HG03064 (cell line): ENCODE measurements around the gene ZNF709.
A peak's percentile ranks its signal among the peaks of the same experiment; 100 is the strongest.
"Not testable (repeated sequence)": the region's sequence is repeated elsewhere in the genome, so short reads cannot be mapped to it uniquely, and the experiment has no call there.

Experiments
- ATAC-seq: cut with Tn5 transposase; IDR thresholded peaks from one replicate; pipeline ENCODE4 v1.9.1; 2021; ENCODE audit warnings: low read depth; ENCODE audit not compliant: unreplicated experiment

Gene ZNF709

DNA sequence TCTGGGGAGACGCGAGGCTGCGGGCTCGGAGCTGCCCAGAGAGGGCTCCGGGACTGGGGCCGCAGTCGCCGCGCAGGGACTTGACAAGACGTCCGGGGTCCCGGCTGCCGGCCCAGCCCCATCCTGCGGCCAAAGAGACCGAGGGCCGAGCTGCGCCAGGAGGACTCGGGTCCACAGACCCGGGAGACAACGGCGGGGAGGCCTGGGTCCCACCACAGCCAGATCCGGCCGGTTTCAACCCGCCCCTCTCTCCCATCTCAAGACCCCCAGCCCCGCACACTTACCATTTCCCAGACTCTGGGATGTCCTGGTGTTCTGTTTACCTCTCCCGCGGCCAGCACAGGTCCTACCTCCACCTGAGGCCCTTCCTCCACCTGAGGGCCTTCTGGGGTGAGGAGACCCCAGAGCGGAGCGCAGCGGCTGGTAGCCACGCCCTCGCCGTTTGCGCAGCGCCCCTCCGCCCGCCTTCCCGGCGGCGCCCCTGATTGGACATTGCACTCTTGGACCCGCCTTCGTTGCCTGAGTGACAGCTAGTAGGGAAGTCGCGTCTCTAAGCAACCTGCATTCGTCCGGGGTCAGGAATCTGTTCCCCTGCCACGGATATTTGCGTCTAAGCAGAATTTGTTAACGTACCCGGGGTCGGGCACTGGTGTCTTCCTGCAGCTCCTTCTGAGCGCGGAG, at the start of gene ZNF709:
ZNF709 (minus strand) TSS at position 446 of the 681 bp plus-strand sequence; CDS start at position 287, 159 bp downstream.
- peak; percentile 76 for ATAC-seq

GRCh38 chr19:12527034-12527836, 42.6 kb upstream of the ZNF709 start:
- no peak for ATAC-seq

DNA sequence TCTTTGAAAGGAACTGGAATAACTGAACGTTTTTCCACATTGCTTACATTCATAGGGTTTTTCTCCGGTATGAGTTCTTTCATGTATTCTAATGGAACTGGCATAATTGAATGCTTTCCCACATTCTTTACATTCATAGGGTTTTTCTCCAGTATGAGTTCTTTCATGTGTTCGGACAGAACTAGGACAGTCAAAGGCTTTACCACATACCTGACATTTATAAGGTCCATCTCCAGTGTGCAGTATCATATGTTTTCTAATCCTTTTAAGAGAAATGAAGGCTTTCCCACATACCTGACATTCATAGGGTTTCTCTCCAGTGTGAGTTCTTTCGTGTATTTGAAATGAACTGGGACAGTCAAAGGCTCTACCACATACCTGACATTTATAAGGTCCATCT, 41.9 kb upstream of the ZNF709 start:
- no peak for ATAC-seq

DNA sequence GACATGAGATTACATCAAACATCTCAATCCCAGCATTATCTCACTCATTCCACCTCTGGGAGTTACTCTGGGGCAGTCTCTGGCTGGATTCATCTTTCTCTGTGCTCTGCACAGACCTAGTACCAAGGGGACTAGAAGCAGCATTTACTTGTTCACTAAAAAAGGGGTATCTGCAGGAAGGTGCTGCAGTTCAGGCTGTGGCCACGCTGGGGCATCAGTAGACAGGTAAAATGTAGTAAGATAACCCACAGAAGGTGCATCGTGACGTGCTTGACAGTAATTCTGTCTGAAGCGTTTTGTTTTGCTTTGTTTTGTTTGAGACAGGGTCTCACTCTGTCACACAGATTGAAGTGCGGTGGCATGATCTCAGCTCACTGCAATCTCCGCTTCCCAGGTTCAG, 37.4 kb upstream of the ZNF709 start:
- no peak for ATAC-seq

DNA sequence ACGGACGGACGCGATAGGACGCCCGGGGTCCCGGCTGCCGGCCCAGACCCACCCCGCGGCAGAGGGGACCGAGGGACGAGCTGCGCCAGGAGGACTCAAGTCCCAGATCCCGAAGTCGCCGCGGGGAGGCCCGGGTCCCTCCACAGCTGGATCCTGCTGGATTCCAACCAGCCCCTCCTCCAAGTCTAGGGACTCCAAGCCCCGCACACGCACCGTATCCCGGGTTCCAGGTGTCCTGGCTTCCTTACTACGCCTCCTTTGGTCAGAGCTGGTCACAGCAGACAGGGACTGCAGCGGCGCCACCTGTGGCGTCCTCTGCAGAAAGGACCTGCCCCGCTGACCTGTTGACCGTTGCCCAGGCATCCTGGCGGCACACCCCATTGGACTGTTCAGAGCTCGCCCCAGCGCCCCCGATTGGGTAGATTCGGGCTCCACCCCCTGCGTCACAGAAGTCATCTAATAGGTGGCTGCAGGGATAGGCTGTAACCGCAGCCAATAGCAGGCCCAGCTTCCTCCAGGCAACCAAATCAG, 29.0 kb upstream of the ZNF709 start:
- ATAC-seq = no peak

DNA sequence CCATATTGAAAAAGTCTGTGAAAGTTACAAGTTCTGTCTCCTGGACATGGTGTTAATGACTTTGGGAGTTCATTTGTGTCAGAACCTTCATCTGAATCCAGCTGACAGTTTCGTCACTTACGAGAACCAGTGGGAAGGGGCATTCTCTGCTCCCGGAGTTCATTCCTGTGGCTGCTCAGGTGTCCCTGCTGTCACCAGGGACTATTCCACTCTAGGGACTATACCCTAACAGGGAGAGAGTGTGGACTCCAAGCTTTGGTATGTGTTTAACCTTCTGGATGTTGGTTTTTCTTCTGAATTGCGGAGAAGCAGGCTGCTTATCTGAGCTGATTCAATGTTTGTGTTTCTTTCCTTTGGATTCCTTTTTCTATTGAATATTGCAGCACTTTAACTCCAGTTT, 12.4 kb upstream of the ZNF709 start:
- ATAC-seq = no peak

DNA sequence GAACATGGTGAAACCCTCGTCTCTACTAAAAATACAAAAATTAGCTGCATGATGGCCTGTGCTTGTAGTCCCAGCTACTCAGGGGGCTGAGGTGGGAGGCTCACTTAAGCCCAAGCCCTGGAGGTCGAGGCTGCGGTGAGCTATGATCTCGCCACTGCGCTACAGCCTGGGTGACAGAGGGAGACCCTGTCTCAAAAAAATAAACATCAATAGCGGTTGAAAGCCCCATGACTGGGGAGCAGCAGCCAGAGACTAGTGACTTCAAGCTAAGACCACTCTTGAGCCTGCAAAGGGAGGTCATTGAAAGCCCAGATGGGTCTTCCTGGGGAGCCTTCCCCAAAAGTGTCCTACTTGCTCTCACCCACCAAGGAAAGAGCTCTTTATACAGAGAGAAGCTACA, 11.9 kb upstream of the ZNF709 start:
- ATAC-seq = no peak

DNA sequence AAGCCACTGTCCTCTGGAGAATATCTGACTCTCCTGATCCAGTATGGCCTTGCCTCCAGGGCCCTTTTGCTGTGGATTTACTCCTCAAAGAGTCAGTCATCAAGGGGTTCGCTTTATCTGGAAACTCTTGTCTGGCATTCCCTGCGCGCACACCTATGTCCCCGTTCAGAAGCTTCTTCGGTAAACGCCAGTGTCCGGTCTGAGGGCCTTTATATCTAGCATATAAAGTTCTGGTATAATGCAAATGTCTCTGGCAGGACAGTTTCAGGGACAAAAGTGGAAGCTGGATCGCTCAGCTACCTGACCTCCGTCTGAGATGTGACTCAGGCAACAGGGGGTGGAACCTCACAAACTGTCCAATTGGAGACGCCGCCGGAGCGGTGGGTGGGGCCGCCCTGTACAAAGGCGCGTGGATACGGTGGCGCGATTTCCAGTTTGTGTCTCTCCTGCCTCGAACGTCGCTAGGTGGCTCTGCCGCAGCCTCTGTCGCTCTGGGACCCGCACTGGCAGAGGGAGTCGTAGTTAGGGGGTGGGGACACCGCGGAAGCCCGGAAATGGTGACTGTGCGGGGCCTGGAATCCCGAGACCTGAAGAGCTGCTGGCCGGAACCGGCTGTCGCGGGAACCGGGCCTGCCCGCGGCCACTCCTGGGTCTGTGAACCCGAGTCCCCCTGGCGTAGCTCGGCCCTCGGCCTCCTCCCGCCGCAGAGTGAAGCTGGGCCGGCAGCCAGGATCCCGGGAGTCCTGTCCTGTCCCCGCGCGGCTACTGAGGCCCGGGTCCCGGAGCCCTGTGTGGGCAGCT, 10.6 kb upstream of the ZNF709 start:
- no peak for ATAC-seq

DNA sequence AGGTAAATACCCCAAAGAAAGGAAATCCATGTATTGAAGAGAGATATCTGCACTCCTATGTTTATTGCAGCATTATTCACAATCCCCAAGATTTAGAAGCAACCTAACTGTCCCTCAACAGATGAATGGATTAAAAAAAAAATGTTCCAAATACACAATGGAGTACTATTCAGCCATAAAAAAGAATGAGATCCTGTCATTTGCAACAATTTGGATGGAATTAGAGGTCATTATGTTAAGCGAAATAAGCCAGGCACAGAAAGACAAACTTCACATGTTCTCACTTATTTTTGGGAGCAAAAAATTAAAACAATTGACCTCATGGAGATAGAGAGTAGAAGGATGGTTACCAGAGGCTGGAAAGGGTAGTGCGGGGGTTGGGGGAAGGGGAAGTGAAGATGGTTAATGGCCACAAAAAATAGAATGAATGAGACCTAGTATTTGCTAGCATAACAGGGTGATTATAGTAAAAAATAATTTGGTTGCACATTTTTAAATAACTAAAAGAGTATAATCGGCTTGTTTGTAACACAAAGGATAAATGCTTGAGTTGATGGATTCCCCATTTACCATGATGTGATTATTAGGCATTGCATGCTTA, 9.7 kb upstream of the ZNF709 start:
- ATAC-seq = no peak

DNA sequence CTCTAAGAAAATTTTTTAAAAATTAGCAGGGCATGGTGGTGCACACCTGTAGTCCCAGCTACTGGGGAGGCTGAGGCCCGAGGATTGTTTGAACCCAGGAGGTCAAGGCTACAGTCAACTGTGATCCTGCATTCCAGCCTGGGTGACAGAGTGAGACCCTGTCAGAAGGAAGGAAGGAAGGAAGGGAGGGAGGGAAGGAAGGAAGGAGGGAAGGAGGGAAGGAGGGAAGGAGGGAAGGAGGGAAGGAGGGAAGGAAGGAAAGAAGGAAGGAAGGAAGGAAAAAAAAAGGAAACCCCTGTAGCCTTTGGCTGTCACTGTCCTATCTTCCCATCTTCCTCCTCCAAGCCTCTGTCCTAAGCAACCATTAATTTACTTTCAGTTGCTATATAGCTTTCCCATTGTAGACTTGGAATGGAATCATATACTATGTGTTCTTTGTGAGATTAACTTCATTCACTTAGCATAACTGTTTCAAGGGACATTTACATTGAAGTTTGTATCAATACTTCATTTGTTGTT, 1.7 kb upstream of the ZNF709 start:
- ATAC-seq = not testable (repeated sequence)

DNA sequence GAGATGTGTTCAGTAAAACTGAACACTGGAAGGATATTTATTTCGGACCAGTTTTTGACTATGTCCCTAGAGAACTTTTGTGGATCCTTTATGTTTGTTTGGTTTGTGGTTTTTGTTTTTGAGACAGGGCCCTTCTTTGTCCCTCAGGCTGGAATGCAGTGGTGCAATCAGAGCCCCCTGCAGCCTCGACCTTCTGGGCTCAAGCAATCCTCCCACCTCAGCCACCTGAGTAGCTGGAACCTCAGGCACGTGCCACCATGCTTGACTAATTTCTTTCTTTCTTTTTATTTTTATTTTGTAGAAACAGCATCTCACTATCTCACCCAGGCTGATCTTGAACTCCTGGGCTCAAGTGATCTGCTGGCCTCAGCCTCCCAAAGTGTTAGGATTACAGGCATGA, 955 bp upstream of the ZNF709 start:
- ATAC-seq = no peak

GRCh38 chr19:12485052-12485416, 418 bp upstream of the ZNF709 start:
- no peak for ATAC-seq

GRCh38 chr19:12484011-12484370, 625 bp downstream of the ZNF709 start:
- no peak for ATAC-seq

GRCh38 chr19:12482509-12482886, 2.1 kb downstream of the ZNF709 start:
- ATAC-seq = no peak

GRCh38 chr19:12481781-12482508, 2.7 kb downstream of the ZNF709 start:
- no peak for ATAC-seq

DNA sequence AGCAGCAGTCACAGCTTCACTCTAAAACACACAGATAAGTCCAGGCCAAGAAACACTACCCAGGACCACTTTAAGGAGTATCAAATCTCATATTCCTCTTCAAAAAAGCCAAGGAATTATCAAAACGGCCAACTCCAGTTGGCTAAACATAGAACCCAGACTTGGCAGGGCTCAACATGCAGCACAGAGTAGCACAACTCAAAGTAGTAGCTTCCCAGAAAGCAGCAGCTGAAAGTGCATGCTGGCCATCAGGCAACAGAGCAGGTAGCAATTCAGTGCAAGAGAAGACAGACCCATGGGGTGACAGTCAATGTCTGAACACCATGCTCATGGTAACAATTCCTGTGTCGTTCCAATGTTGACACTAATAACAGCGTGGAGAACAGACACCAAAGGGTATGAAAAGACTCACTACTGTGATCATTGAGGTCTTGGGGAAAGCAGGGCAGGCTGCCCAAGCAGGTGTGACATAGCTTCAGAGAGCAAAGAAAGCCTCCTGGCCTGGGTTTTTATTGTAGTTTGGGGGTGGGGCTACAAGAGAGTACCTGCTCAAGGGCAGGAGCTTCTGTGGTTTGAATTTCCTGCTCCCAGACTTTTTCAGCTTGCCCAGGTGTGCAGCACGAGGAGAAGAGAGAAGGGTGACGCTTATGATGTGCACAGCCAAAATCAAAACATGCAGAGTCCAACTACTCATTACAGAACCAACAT, 6.2 kb downstream of the ZNF709 start:
- ATAC-seq = no peak

DNA sequence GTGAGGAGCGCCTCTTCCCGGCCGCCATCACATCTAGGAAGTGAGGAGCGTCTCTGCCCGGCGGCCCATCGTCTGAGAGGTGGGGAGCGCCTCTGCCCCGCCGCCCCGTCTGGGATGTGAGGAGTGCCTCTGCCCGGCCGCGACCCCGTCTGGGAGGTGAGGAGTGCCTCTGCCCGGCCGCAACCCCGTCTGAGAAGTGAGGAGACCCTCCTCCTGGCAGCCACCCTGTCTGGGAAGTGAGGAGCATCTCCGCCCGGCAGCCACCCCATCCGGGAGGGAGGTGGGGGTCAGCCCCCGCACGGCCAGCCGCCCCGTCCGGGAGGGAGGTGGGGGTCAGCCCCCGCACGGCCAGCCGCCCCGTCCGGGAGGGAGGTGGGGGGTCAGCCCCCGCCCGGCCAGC, 17.0 kb downstream of the ZNF709 start:
- ATAC-seq = not testable (repeated sequence)

DNA sequence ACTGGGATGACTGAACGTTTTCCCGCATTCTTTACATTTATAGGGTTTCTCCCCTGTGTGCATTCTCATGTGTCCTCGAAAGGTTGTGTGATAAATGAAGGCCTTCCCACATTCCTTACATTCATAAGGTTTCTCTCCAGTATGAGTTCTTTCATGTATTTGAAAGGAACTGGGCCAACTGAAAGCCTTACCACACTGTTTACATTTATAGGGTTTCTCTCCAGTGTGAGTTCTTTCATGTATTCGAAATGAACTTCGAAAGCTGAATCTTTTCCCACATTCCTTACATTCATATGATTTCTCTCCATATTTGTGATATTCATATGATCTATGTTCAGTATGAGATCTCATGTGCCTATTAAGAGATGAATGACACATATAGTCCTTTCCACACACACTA, 19.4 kb downstream of the ZNF709 start:
- no peak for ATAC-seq

DNA sequence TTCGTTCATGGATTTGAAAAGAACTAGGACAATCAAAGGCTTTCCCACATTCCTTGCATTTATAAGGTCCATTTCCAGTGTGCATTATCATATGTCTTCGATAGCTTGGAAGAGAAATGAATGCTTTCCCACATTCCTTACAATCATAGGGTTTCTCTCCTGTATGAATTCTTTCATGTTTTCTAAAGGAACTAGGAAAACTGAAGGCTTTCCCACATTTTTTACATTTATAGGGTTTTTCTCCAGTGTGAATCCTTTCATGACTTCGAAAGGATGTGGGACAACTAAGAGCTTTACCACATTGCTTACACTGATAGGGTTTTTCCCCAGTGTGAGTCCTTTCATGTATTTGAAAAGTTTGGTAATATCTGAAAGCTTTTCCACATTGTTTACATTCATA, 19.8 kb downstream of the ZNF709 start:
- no peak for ATAC-seq
